ENCODE results near the gene TM9SF1.
"Not testable (repeated sequence)": the region's sequence is repeated elsewhere in the genome, so short reads cannot be mapped to it uniquely, and the experiment has no call there.

- TF ChIP-seq CTCF (IDR thresholded peaks at IDR 0.05; ENCODE audit: low read length); EZH2phosphoT487 (IDR thresholded peaks at IDR 0.05; ENCODE audit: low read length); EZH2 (optimal IDR thresholded peaks at IDR 0.05; ENCODE audit: low read depth, low read length): not testable (repeated sequence)
These were observed 8.1 kb upstream of the TM9SF1 start for GRCh38 chr14:24203249-24203886.
